Measurements from ENCODE around the gene PRTG. TPM values are rescaled to one million over a fixed set of nuclear protein-coding genes. Genes with fewer than 3 reads are reported as not detected.
"Not testable (repeated sequence)": the region's sequence is repeated elsewhere in the genome, so short reads cannot be mapped to it uniquely, and the experiment has no call there.

PRTG gene
- total RNA-seq, 2 donors from 2014 or later, result not detected

DNA sequence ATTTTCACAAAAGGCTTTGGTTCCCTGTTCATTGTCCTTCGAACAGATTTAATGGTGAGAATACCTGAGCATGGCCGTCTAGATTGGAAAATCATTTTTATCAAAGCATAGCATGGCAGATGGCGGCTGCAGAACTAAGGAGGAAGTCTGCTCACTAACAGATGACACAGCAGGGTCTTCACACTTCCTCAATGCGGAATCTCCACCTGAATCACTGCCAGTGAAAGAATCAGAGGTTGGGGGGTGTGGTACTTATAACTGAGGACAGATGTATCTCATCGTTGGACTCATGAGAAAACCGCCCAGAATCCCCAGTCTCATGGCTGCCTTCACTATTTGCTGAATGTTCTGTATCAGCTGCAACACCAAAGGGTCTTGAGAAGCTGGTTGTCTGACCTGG lies 123.2 kb downstream of the PRTG start:
- DNase-seq (ENCODE audit: low spot score in 2 of 2) (no peak), ATAC-seq (no peak)
- Mint-ChIP-seq H3K36me3 (no peaks in the 10 kb centered on the region), H3K9me3 (no peaks in the 10 kb centered on the region), H3K27ac (no peak overlapping the region)

DNA sequence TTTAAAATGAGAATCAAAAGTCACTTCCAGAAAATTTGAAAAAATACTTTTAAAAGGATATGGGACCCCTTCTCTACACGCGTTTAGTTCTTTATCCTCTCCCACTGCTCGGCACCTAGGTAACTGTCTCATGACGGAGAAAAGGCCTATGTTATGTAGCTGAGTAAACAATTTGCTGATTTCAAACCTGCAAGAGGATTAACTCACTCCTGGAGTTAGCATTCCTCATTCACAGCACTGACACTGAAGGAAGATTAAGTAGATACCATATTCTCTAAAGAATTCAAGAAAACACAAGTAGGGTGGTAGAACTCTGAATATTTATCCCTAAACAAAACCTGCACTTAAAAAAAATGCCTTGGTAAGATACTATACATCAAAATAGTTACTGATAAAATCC lies 124.6 kb downstream of the PRTG start:
- DNase-seq (ENCODE audit: low spot score in 2 of 2) (no peak), ATAC-seq (no peak)
- no peaks in the 10 kb centered on the region for H3K36me3 Mint-ChIP-seq
- no peaks in the 10 kb centered on the region for H3K9me3 Mint-ChIP-seq
- H3K27ac Mint-ChIP-seq, result no peak overlapping the region

DNA sequence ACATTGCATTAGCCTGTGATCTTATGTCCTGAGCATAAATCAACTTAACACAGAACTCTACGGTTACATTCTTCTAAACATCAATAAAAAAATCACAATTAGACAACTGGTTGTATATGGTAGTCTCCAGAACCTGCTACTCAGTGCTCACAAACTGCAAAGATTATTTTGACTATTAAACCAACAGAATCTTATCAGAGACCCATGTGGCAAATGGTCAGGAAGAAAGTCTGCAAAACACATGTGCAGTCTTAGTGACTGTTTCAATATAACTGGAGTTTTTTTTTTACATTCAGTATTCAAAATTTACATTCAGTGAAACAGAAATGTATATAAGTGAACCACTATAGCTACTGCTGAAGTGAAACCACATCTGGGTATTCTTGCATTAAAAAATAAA lies 127.5 kb downstream of the PRTG start:
- no peak overlapping the region for H3K27ac Mint-ChIP-seq
- no peaks in the 10 kb centered on the region for H3K36me3 Mint-ChIP-seq
- DNase-seq (ENCODE audit: low spot score in 2 of 2) (no peak), ATAC-seq (no peak)
- no peaks in the 10 kb centered on the region for H3K9me3 Mint-ChIP-seq

DNA sequence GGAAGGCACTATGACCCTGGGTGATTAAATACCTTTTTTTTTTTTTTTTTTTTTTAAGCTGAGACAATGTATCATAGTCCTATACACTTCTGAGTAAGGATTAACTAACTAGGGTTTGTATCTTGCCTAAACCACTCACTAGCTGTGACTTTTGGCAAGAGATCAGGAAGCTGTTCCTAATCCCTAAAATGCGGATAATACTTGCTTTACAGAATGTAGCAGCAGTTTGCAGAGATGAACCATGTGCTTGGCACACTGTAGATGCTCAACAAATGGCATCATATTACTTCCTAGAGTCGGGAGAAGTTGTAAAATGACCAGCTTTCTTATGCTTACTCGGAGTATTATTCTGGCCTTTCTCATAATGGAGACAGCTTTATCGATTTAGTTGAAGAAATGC lies 129.2 kb downstream of the PRTG start:
- Mint-ChIP-seq H3K36me3 (no peaks in the 10 kb centered on the region), H3K27ac (no peak overlapping the region)
- ATAC-seq, result no peak

DNA sequence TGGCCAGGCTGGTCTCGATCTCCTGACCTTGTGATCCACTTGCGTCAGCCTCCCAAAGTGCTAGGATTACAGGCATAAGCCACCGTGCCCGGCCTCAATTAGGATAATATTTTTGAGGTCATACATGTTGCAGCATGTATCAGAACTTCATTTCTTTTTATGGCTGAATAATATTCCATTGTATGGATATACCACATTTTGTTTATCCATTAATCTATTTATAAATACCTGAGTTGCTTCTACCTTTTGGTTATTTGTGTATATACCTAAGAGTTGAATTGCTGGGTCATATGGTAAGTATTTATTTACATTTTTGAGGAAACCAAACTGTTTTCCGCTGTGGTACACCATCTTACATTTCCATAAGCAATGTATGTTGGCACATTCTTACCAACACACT lies 136.7 kb downstream of the PRTG start:
- Mint-ChIP-seq H3K36me3 (no peaks in the 10 kb centered on the region), H3K27ac (no peak overlapping the region), H3K9me3 (peaks cover 8% of the 10 kb centered on the region in 2 donors)
- DNase-seq (ENCODE audit: low spot score in 2 of 2) (no peak), ATAC-seq (no peak)

More for the DNA sequence above, 129.2 kb downstream of the PRTG start:
- H3K9me3 Mint-ChIP-seq, result peaks cover 4% of the 10 kb centered on the region in 2 donors
- DNase-seq (ENCODE audit: low spot score in 2 of 2), result no peak

DNA sequence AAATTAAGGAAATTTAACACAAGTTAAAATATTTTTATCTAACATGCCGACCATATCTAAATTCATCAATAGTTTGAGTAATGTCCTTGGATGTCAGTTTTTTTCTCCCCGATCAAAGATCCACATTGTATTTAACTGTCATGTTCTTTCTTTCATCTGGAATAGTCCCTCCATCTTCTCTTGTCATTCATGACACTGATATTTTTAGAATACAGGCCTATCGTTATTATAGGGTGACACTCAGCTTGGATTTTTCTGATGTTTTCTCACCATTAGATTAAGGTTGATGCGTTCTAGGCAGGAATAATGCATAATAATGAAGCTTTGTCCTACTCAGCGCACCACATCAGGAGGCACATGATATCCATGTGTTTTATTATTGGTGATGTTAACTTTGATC lies 141.6 kb downstream of the PRTG start:
- H3K27ac Mint-ChIP-seq, result no peak overlapping the region
- ATAC-seq, result no peak
- DNase-seq (ENCODE audit: low spot score in 2 of 2), result no peak

DNA sequence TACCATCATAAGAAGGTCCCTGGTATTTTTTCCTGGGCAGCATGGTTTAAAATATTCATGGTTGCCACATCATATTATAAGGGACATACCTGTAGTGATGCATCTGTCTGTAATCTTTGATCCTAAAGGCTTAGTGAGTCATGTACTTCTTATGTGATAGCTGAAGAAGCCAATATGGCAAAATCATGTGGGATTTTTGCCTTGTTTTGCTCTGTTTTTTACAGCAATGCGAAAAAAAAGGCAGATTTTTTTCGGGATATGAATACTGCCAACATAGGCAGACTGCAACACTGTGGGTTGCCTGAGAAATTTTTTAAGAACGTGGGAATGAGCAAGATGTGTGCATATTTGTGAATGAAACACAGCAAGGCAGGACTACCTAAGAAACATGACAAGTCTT lies 143.5 kb downstream of the PRTG start:
- H3K27ac Mint-ChIP-seq, result no peak overlapping the region
- H3K9me3 Mint-ChIP-seq, result no peaks in the 10 kb centered on the region
- no peak for ATAC-seq

More for the DNA sequence above, 141.6 kb downstream of the PRTG start:
- H3K9me3 Mint-ChIP-seq, result peaks cover 0 to 4% of the 10 kb centered on the region in 2 donors
- H3K36me3 Mint-ChIP-seq, result no peaks in the 10 kb centered on the region

DNA sequence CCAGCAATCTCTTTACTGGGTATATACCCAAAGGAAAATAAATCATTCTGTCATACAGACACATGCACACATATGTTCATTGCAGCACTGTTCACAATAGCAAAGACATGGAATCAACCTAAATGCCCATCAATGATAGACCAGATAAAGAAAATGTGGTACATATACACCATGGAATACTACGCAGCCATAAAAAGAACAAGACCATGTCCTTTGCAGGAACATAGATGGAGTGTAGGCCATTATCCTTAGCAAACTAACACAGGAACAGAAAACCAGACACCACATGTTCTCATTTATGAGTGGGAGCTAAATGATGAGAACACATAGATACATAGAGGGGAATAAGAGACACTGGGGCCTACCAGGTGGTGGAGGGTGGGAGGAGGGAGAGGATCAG lies 149.9 kb downstream of the PRTG start:
- not testable (repeated sequence) for H3K27ac Mint-ChIP-seq; DNase-seq (ENCODE audit: low spot score in 2 of 2); ATAC-seq

More for the DNA sequence above, 143.5 kb downstream of the PRTG start:
- H3K36me3 Mint-ChIP-seq, result no peaks in the 10 kb centered on the region
- DNase-seq (ENCODE audit: low spot score in 2 of 2), result no peak

DNA sequence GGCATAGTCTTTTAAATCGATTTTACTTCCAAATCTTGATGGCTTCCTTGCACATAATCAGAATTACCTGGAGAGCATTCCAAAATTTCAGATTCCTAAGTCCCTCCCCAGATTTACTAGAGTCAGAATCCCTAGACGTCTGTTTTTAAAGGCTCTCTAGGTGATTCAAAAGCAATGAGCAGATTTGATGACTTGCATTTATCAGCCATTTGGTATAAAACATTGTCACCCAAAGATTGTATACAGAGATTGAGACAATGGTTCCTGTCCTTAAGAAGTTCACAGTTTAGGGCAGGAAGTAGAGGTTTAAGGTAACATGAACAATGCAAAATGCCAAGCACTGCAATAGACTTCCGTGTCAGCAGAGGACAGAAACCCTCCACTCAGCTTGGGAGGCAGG lies 152.2 kb downstream of the PRTG start:
- H3K9me3 Mint-ChIP-seq, result peaks cover 0 to 4% of the 10 kb centered on the region in 2 donors
- H3K27ac Mint-ChIP-seq, result no peak overlapping the region
- H3K36me3 Mint-ChIP-seq, result peaks cover 7 to 9% of the 10 kb centered on the region in 2 donors
- DNase-seq (ENCODE audit: low spot score in 2 of 2) (no peak), ATAC-seq (no peak)

More for the DNA sequence above, 149.9 kb downstream of the PRTG start:
- H3K36me3 Mint-ChIP-seq, H3K9me3 Mint-ChIP-seq: not testable (repeated sequence)

DNA sequence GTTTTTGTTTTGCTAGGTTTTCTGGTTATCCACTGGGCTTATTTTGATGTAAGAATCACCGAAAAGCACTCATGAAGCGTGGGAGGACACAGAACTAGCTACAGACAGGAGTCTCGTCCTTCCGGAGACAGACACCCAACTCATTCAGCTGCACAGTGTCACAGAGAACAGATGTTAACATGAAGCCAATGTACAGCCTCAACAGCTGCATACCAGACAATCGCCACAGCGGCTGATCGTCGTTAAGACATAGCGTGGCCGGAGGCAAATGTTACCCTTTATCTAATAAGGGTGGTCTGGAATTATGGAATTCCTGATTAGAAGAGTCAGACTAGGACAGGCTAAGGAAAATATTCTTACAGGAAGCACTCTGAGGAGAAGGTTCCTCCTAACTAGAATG lies 153.7 kb downstream of the PRTG start:
- Mint-ChIP-seq H3K9me3 (peaks cover 0 to 4% of the 10 kb centered on the region in 2 donors), H3K27ac (no peak overlapping the region), H3K36me3 (peaks cover 7 to 9% of the 10 kb centered on the region in 2 donors)
- ATAC-seq (no peak), DNase-seq (ENCODE audit: low spot score in 2 of 2) (no peak)

DNA sequence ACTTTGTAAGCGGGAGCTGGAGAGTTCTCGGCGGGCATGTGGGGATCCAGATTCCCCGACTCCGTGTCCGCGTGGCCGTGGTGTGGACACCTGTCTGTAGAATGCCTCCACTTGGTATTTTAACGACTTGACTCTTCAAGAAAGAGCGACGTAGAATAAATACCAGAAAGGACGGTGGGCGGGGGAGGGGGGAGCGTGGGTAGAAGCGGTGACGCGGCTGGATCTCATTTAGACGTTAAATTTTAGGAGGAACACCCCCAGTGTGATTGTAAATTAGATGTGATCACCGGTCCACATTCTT lies 154.2 kb downstream of the PRTG start:
- peaks cover 7 to 9% of the 10 kb centered on the region in 2 donors for H3K36me3 Mint-ChIP-seq
- ATAC-seq, result no peak
- no peak overlapping the region for H3K27ac Mint-ChIP-seq
- DNase-seq (ENCODE audit: low spot score in 2 of 2), result no peak
- peaks cover 0 to 4% of the 10 kb centered on the region in 2 donors for H3K9me3 Mint-ChIP-seq

DNA sequence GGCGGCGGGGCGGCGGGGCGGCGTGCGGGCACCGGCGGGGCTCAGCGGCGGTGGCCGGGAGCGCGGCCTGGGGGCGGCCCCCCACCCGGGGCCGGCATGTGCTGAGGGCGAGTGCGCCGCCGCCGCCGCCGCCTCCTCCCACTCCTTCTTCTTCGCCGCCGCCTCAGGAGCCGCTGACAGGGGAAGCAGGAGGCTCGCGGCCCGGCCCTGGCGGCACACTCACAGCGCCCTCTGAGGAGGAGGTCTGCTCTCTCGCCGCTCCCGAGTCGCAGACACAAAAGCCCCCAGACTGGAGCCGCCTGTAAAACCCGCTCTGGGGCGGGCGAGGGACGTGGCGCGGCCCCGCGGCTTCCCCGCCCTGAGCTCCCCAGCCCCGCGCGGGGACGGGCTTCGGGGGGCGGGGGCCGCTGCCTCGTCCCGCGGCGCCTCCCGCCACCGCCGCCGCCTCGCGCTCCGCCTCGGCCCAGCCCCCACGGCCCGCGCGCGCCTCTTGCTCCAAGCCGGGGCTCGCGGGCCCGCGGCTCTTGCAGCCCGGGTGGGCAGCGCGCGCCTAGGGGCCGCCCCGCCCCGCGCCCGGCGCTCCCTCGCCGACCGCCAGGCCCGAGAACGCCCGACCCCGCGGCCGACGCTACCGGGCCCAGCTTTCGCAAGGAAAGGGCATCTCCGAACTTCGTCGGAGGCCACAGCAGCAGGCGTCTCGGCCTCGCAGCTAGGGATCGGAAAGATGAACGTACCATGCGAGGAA lies 154.7 kb downstream of the PRTG start, which contains the start of gene PYGO1:
TSS of gene PYGO1 (minus strand) at position 276 of the 745 bp plus-strand sequence. CDS start 462 bp downstream, outside the sequence.
- peak; percentile 49 to 84 for ATAC-seq
- peak in 1 of 2 donors; percentile 42 for DNase-seq (ENCODE audit: low spot score in 2 of 2)
- Mint-ChIP-seq H3K9me3 (peaks cover 0 to 4% of the 10 kb centered on the region in 2 donors), H3K36me3 (peaks cover 7 to 9% of the 10 kb centered on the region in 2 donors), H3K27ac (no peak within 1 kb of the TSS)

DNA sequence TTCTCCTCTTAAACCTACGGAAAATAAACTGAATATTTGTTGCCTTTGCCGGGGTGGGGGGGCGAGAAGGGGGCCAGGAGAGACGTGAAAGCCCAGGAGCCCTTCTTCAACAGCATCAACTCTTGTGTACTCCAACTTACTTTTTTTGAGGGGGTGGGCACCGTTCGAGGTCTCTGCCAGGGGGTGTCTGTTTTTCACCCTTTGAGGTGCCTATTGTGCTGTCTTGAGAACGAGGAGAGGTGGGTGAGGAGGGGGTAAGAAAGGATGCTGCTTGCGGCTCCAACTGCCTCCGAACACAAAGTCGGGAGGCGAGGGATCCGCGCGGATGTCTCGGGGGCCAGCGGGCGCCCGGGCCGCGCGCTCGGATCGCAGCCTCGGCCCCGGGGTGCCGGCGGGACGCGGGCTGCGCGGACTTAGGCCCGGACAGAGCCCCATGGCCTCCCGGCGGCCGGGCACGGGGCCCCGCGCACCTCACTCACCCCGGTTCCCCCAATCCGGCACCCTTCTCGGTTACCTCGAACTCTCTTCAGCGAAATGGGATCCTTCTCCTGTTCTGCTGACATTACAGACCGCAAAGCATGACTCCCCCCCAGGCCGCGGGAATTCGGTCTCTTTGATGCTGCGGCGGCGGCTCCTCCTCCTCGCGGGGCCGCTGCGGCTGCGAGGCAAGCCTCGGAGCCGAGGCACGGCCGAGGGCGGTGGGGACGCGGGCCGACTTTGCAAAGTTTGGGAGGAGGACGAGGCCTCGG lies 155.5 kb downstream of the PRTG start:
- no peaks in the 10 kb centered on the region for H3K9me3 Mint-ChIP-seq
- H3K36me3 Mint-ChIP-seq, result peaks cover 7 to 9% of the 10 kb centered on the region in 2 donors
- ATAC-seq (peak; percentile 39 to 62), DNase-seq (ENCODE audit: low spot score in 2 of 2) (peak in 1 of 2 donors; percentile 13)
- H3K27ac Mint-ChIP-seq, result no peak overlapping the region

DNA sequence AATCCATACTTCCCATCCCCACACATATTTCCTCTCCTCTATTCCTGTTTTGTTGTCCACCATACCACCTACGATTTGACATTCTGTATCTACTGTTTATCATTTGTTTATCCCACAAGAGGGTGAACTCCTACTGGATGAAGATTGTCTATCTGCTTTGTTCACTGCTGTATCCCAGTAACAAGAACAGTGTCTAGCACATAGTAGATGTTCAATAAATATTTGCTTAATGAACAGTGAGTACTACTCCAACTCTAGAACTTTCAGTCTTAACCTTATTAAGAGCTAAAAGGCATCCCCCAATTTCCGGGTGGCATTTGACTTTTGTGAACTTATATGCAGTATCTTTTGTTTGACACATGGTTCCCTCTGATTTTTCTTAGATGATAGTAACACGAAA lies 156.1 kb downstream of the PRTG start:
- Mint-ChIP-seq H3K9me3 (no peaks in the 10 kb centered on the region), H3K36me3 (peaks cover 7 to 9% of the 10 kb centered on the region in 2 donors), H3K27ac (no peak overlapping the region)
- ATAC-seq (no peak), DNase-seq (ENCODE audit: low spot score in 2 of 2) (no peak)

DNA sequence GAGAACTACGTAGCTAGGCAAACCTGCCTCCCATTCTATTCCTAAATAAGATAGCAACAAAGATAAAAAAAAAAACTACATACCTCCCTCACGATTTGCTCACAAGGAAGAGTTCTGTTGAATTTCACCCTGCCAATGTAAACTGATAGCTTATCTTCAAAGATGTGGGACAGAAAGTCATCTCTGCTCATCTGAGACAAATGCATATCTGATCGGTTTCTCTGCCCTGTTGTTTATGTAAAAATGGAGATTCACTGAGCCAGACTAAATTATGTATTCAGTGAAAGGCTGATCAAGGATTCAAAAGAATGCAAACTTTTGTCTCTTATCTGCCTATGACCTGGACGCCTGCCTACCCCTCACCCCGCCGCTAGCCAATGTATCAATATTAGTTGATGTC lies 166.0 kb downstream of the PRTG start:
- Mint-ChIP-seq H3K27ac (no peak overlapping the region), H3K9me3 (no peaks in the 10 kb centered on the region), H3K36me3 (no peaks in the 10 kb centered on the region)
- DNase-seq (ENCODE audit: low spot score in 2 of 2), result no peak
- no peak for ATAC-seq

DNA sequence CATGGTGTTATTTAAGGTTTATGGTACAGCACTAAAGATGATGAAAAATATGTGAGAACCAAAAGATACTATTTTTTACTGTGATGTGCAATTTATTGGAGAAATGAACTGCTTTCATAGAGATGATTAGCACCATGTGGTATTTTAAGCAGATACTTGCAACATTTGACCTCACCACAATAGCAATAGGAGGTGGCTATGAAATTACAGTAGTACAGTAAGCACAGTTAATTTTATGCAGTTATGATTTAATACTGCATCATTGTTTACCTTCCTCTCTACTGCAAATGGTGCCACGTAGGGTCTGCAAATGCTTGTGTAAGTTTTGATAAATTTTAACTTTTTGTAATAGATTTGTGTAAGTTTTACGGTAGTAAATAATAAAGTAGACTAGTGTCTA lies 168.9 kb downstream of the PRTG start:
- ATAC-seq, result no peak
- Mint-ChIP-seq H3K36me3 (peaks cover 0 to 9% of the 10 kb centered on the region in 2 donors), H3K9me3 (peaks cover 4% of the 10 kb centered on the region in 2 donors), H3K27ac (no peak overlapping the region)
- DNase-seq (ENCODE audit: low spot score in 2 of 2), result no peak

DNA sequence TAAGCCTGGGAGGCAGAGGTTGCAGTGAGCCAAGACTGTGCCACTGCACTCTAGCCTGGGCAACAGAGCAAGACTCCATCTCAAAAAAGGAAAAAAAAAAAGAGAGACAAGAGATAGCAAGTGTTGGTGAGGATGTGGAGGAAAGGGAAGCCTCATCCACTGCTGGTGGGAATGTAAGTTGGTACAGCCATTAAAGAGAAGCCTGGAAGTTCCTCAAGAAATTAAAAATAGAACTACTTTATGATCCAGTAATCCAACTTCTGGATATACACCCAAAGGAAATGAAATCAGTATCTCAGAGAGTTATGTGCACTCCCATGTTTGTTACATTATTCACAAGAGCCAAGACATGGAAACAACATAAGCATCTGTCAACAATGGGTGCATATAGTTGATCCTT lies 169.7 kb downstream of the PRTG start:
- ATAC-seq (no peak), DNase-seq (ENCODE audit: low spot score in 2 of 2) (no peak)
- Mint-ChIP-seq H3K27ac (no peak overlapping the region), H3K36me3 (peaks cover 0 to 9% of the 10 kb centered on the region in 2 donors), H3K9me3 (peaks cover 4% of the 10 kb centered on the region in 2 donors)
